ENCODE data around the gene CD36.

DNA sequence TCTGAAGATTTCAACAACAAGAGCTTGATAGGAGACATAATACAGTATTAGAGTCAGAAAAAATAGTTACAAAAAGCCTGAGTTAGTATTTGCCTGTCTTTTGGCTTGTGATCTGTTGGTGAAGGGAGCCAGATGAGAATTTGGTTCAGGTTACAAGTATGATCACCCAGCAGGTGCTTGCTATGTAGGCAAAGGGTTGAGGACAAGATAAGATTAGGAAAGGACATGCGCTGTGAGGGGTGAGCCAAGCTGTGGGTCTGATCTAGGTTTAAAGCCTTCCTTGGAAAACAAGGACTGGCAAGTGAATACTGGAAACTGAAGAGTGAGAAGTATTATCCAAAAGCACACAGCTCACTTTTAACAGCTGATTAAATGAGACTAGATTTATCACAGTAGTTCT is 28.7 kb upstream of the CD36 start:
- TF ChIP-seq, protein P1, sequence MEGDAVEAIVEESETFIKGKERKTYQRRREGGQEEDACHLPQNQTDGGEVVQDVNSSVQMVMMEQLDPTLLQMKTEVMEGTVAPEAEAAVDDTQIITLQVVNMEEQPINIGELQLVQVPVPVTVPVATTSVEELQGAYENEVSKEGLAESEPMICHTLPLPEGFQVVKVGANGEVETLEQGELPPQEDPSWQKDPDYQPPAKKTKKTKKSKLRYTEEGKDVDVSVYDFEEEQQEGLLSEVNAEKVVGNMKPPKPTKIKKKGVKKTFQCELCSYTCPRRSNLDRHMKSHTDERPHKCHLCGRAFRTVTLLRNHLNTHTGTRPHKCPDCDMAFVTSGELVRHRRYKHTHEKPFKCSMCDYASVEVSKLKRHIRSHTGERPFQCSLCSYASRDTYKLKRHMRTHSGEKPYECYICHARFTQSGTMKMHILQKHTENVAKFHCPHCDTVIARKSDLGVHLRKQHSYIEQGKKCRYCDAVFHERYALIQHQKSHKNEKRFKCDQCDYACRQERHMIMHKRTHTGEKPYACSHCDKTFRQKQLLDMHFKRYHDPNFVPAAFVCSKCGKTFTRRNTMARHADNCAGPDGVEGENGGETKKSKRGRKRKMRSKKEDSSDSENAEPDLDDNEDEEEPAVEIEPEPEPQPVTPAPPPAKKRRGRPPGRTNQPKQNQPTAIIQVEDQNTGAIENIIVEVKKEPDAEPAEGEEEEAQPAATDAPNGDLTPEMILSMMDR (IDR thresholded peaks at IDR 0.05) = no peak
- TF ChIP-seq POLR2A (IDR thresholded peaks at IDR 0.05) = no peak

Data from esophagus squamous epithelium (tissue), 4 donors.